Right ventricle myocardium superior (tissue), 1 donor: Measurements from ENCODE around the gene TIAL1. TPM values are rescaled to one million over a fixed set of nuclear protein-coding genes. Genes with fewer than 3 reads are reported as not detected.

ENCODE experiments used
- total RNA-seq: library from RNA; stranded (reverse); fragmentation: NEBNext Ultra II Directional; extraction: Animal tissue kit (Norgen Biotek cat#: 25700); gene quantifications from one replicate; pipeline ENCODE4 v1.2.1, GENCODE V29; 2021
- donor health status: DM: no; HTN: yes; CAD: no; lungs with severe emphysema.

The TIAL1 gene
- total RNA-seq, 1 donor from 2014 or later = 75.1 TPM

Other genes with a start within 250 kb of the TIAL1 start
- gene RGS10, start 54.2 kb downstream of the TIAL1 start, total RNA-seq = 4.8 TPM
- gene BAG3, start 54.4 kb upstream of the TIAL1 start, total RNA-seq = 153 TPM
- gene INPP5F, start 129.1 kb upstream of the TIAL1 start, total RNA-seq = 4.5 TPM